HepG2 (cell line): ENCODE data around the gene ZNF414. TPM values are rescaled to one million over a fixed set of nuclear protein-coding genes. Genes with fewer than 3 reads are reported as not detected.

Source experiments
- BHLHE40 ChIP-seq: IDR thresholded peaks from 2 replicates; pipeline ENCODE4 v1.6.1; 2011; ENCODE audit warnings: low read length, improper control_type of control experiment
- CCDC6 ChIP-seq: sonication (generic); formaldehyde crosslinking; IDR thresholded peaks from 2 replicates; pipeline ENCODE4 v1.8.1; 2022; ENCODE audit warnings: mild to moderate bottlenecking, missing genetic modification reagents, moderate library complexity
- HNF4A ChIP-seq: sonication (generic); formaldehyde crosslinking; IDR thresholded peaks from 2 replicates; pipeline ENCODE4 v1.4.0; 2020; ENCODE audit warnings: missing genetic modification reagents
- MAFF ChIP-seq: IDR thresholded peaks from 2 replicates; pipeline ENCODE4 v1.6.1; 2011; ENCODE audit warnings: low read depth, low read length, improper control_type of control experiment
- NAIF1 ChIP-seq: sonication (generic); formaldehyde crosslinking; IDR thresholded peaks from 2 replicates; pipeline ENCODE4 v1.5.0; 2020; ENCODE audit warnings: mild to moderate bottlenecking, missing genetic modification reagents, borderline replicate concordance
- SMARCC2 ChIP-seq: fragments of 450-650 bp; IDR thresholded peaks from 2 replicates; pipeline ENCODE4 v1.6.1; 2017; ENCODE audit warnings: antibody characterized with exemption, mild to moderate bottlenecking
- TERF1 ChIP-seq: sonication (generic); formaldehyde crosslinking; IDR thresholded peaks from 2 replicates; pipeline ENCODE4 v1.8.0; 2022; ENCODE audit warnings: mild to moderate bottlenecking, missing genetic modification reagents, moderate library complexity
- THAP9 ChIP-seq: sonication (generic); formaldehyde crosslinking; IDR thresholded peaks from 2 replicates; pipeline ENCODE4; 2020; ENCODE audit warnings: missing genetic modification reagents, mild to moderate bottlenecking, borderline replicate concordance
- ZBTB20 ChIP-seq: sonication (generic); formaldehyde crosslinking; IDR thresholded peaks from 2 replicates; pipeline ENCODE4 v1.8.1; 2023; ENCODE audit warnings: missing genetic modification reagents, low read depth, mild to moderate bottlenecking, borderline replicate concordance
- ZNF432 ChIP-seq: sonication (generic); formaldehyde crosslinking; IDR thresholded peaks from 2 replicates; pipeline ENCODE4 v1.5.0; 2020; ENCODE audit warnings: missing genetic modification reagents, mild to moderate bottlenecking, borderline replicate concordance
- ZNF44 ChIP-seq: sonication (generic); formaldehyde crosslinking; IDR thresholded peaks from 2 replicates; pipeline ENCODE4 v1.5.1; 2020; ENCODE audit warnings: mild to moderate bottlenecking, missing genetic modification reagents
- ZNF451 ChIP-seq: sonication (generic); formaldehyde crosslinking; IDR thresholded peaks from 2 replicates; pipeline ENCODE4 v1.5.0; 2020; ENCODE audit warnings: mild to moderate bottlenecking, missing genetic modification reagents
- ZNF484 ChIP-seq: sonication (generic); formaldehyde crosslinking; IDR thresholded peaks from 2 replicates; pipeline ENCODE4 v1.5.1; 2020; ENCODE audit warnings: mild to moderate bottlenecking, low read depth, missing genetic modification reagents, borderline replicate concordance
- ZNF737 ChIP-seq: sonication (generic); formaldehyde crosslinking; IDR thresholded peaks from 2 replicates; pipeline ENCODE4 v1.5.0; 2020; ENCODE audit warnings: missing genetic modification reagents, mild to moderate bottlenecking, borderline replicate concordance
- polyA plus RNA-seq, 8 experiments: library from polyadenylated mRNA; depleted of rRNA in 3 of 8; stranded (reverse) in 7 of 8; unstranded in 1 of 8; fragments of >200 nt; fragmentation: Illumina TruSeq in 4 of 8; extraction: Trizol in 4 of 8; gene quantifications; 2 replicates each; pipeline versions ENCODE4 v1.2.1 to v1.2.3, GENCODE V29; 2011 to 2016; ENCODE audit warnings: low read depth in 4 of 8, missing spikeins in 1 of 8, mixed read lengths in 1 of 8; ENCODE audit not compliant: insufficient read depth in 1 of 8
- total RNA-seq, 5 experiments: library from RNA; depleted of rRNA; stranded (reverse); fragments of >200 nt; fragmentation: Illumina TruSeq; extraction: Trizol; gene quantifications; 2 replicates each; pipeline ENCODE4 v1.2.3, GENCODE V29; 2016; ENCODE audit warnings: low read depth in 1 of 5
- TF ChIP-seq, protein P1 (sequence below): conservative IDR thresholded peaks from 2 replicates; pipeline ENCODE4 v1.6.1; 2018; ENCODE audit warnings: missing genetic modification reagents
- TF ChIP-seq, protein P2 (sequence below): IDR thresholded peaks from 2 replicates; pipeline ENCODE4 v1.6.1; 2016; ENCODE audit warnings: low read depth
- TF ChIP-seq, protein P3 (sequence below): IDR thresholded peaks from 2 replicates; pipeline ENCODE4 v1.6.1; 2018; ENCODE audit warnings: missing genetic modification reagents
- TF ChIP-seq, protein P4 (sequence below): sonication (generic); formaldehyde crosslinking; IDR thresholded peaks from 2 replicates; pipeline ENCODE4 v1.4.0; 2020; ENCODE audit warnings: missing genetic modification reagents

ZNF414 gene
- total and polyA plus RNA-seq, 2 of the 13 experiments (the other 11 are each of a cell fraction or from before 2014, with no cell fraction given) = 2.5 to 4.0 TPM

DNA sequence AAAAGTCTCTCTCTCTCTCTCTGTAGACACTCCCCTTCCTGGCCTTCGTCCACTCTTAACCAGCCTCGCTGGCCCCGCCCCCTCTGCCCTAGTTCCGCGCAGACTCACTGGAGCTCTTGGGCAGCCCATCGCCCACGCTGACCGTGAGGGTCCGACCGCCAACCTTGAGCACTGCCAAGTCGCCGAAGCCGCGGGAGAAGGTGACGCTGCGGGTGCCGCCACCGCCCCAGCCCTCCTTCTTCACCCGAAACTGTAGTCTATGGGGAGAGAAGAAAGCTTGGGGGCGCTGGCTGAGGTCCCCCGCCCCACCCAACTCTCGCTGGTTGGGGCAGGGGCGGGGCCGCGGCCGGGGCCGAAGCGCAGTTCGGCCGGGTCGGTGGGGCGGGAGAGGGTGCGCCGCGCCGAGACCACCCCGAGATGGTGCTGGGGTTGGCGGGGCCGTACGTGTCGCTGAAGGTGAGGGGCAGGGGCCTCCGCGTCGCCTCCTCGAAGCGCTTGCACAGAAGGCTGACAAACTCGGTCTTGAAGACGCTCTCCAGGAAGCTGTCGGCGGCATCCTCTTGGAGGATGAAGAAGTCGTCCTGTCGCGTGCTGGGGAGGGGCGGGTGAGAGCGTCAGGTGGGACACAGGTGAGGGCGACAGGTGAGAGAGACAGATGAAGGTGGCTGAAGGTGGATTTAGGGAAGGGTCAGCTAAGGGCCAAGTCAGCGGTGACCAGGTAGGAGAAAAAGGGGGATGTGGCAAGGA is 12.6 kb upstream of the ZNF414 start (continued):
- TF ChIP-seq, protein P1, sequence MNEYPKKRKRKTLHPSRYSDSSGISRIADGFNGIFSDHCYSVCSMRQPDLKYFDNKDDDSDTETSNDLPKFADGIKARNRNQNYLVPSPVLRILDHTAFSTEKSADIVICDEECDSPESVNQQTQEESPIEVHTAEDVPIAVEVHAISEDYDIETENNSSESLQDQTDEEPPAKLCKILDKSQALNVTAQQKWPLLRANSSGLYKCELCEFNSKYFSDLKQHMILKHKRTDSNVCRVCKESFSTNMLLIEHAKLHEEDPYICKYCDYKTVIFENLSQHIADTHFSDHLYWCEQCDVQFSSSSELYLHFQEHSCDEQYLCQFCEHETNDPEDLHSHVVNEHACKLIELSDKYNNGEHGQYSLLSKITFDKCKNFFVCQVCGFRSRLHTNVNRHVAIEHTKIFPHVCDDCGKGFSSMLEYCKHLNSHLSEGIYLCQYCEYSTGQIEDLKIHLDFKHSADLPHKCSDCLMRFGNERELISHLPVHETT = no peak
- TF ChIP-seq ZNF432 (no peak), ZNF484 (CRISPR knock-in tag) (no peak), CCDC6 (no peak; the same call in 1 of the 2 replicates), BHLHE40 (no peak), HNF4A (CRISPR knock-in tag) (no peak), ZNF737 (CRISPR knock-in tag) (no peak), SMARCC2 (no peak), ZNF44 (peak; percentile 79; the same call in 1 of the 2 replicates), ZNF451 (CRISPR knock-in tag) (no peak), TERF1 (CRISPR knock-in tag) (no peak), MAFF (no peak), THAP9 (CRISPR knock-in tag) (no peak), NAIF1 (CRISPR knock-in tag) (no peak), ZBTB20 (CRISPR knock-in tag) (no peak)
- TF ChIP-seq, protein P2, sequence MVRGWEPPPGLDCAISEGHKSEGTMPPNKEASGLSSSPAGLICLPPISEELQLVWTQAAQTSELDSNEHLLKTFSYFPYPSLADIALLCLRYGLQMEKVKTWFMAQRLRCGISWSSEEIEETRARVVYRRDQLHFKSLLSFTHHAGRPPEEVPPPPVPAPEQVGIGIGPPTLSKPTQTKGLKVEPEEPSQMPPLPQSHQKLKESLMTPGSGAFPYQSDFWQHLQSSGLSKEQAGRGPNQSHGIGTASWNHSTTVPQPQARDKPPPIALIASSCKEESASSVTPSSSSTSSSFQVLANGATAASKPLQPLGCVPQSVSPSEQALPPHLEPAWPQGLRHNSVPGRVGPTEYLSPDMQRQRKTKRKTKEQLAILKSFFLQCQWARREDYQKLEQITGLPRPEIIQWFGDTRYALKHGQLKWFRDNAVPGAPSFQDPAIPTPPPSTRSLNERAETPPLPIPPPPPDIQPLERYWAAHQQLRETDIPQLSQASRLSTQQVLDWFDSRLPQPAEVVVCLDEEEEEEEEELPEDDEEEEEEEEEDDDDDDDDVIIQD = no peak
- TF ChIP-seq, protein P3, sequence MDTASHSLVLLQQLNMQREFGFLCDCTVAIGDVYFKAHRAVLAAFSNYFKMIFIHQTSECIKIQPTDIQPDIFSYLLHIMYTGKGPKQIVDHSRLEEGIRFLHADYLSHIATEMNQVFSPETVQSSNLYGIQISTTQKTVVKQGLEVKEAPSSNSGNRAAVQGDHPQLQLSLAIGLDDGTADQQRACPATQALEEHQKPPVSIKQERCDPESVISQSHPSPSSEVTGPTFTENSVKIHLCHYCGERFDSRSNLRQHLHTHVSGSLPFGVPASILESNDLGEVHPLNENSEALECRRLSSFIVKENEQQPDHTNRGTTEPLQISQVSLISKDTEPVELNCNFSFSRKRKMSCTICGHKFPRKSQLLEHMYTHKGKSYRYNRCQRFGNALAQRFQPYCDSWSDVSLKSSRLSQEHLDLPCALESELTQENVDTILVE = no peak
- TF ChIP-seq, protein P4, sequence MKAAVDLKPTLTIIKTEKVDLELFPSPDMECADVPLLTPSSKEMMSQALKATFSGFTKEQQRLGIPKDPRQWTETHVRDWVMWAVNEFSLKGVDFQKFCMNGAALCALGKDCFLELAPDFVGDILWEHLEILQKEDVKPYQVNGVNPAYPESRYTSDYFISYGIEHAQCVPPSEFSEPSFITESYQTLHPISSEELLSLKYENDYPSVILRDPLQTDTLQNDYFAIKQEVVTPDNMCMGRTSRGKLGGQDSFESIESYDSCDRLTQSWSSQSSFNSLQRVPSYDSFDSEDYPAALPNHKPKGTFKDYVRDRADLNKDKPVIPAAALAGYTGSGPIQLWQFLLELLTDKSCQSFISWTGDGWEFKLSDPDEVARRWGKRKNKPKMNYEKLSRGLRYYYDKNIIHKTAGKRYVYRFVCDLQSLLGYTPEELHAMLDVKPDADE (CRISPR knock-in tag) = no peak
